Cardiac muscle cell (in vitro differentiated cells and primary cell): ENCODE measurements around the gene NBAS. TPM values are rescaled to one million over a fixed set of nuclear protein-coding genes. Genes with fewer than 3 reads are reported as not detected.

ENCODE experiments used
- DNase-seq, 2 donors: peaks; one replicate each; pipeline versions ENCODE4 v3.0.0 to v3.0.0-alpha.2; 2010 to 2017; ENCODE audit warnings: low read depth in 1 of 2, low spot score in 1 of 2
- H3K27ac ChIP-seq: fragments of 200-600 bp; sonication (generic); 2 replicates; pipeline ENCODE4 v1.5.1; 2016
- H3K27me3 ChIP-seq: fragments of 200-600 bp; sonication (generic); 2 replicates; pipeline ENCODE4 v1.6.0; 2016; ENCODE audit warnings: control low read depth
- H3K36me3 ChIP-seq: fragments of 200-600 bp; sonication (generic); 2 replicates; pipeline ENCODE4 v1.5.1; 2016; ENCODE audit warnings: control low read depth
- H3K4me1 ChIP-seq: fragments of 200-600 bp; sonication (generic); 2 replicates; pipeline ENCODE4 v1.8.1; 2017; ENCODE audit warnings: low read depth, mild to moderate bottlenecking, mixed run types
- H3K4me3 ChIP-seq: fragments of 200-600 bp; sonication (generic); 2 replicates; pipeline ENCODE4 v1.5.1; 2016; ENCODE audit warnings: mild to moderate bottlenecking
- H3K9me3 ChIP-seq: fragments of 200-600 bp; sonication (generic); 2 replicates; pipeline ENCODE4 v1.5.1; 2017; ENCODE audit warnings: low read depth, mild to moderate bottlenecking, control low read depth
- CTCF ChIP-seq: IDR thresholded peaks from 2 replicates; pipeline ENCODE4 v1.5.1; 2012; ENCODE audit warnings: low read depth, mild to moderate bottlenecking, low read length
- polyA plus RNA-seq: library from polyadenylated mRNA; unstranded; fragments of >200 nt; fragmentation: Nextera tagmentation; extraction: Ambion mirVana; gene quantifications from 2 replicates; pipeline ENCODE4 v1.2.1, GENCODE V29; 2016
- total RNA-seq: library from RNA; depleted of rRNA; stranded (reverse); fragments of >200 nt; gene quantifications from 2 replicates; pipeline ENCODE4 v1.2.3, GENCODE V29; 2016

The NBAS gene
- total and polyA plus RNA-seq, 2 experiments from 2014 or later, result 32.4 to 74.8 TPM

GRCh38 chr2:15149063-15149462, 412.1 kb downstream of the NBAS start:
- H3K27ac ChIP-seq, result no peak overlapping the region
- TF ChIP-seq CTCF, result no peak
- no peaks in the 10 kb centered on the region for H3K9me3 ChIP-seq
- no peaks in the 10 kb centered on the region for H3K27me3 ChIP-seq
- H3K4me1 ChIP-seq, result no peaks in the 10 kb centered on the region
- DNase-seq, result no peak
- no peak overlapping the region for H3K4me3 ChIP-seq
- no peaks in the 10 kb centered on the region for H3K36me3 ChIP-seq

- no peak for TF ChIP-seq CTCF
- no peaks in the 10 kb centered on the region for H3K27me3 ChIP-seq
- H3K27ac ChIP-seq, result no peak overlapping the region
- no peak for DNase-seq
- H3K4me3 ChIP-seq, result no peak overlapping the region
- peaks cover 3% of the 10 kb centered on the region for H3K4me1 ChIP-seq
- no peaks in the 10 kb centered on the region for H3K9me3 ChIP-seq
- no peaks in the 10 kb centered on the region for H3K36me3 ChIP-seq
Measured at GRCh38 chr2:15147591-15147990, 413.5 kb downstream of the NBAS start.

GRCh38 chr2:15146960-15147359, 414.2 kb downstream of the NBAS start:
- no peaks in the 10 kb centered on the region for H3K27me3 ChIP-seq
- H3K36me3 ChIP-seq, result no peaks in the 10 kb centered on the region
- TF ChIP-seq CTCF, result no peak
- H3K4me1 ChIP-seq, result peaks cover 8% of the 10 kb centered on the region
- H3K27ac ChIP-seq, result no peak overlapping the region
- no peaks in the 10 kb centered on the region for H3K9me3 ChIP-seq
- no peak for DNase-seq
- H3K4me3 ChIP-seq, result no peak overlapping the region

- Histone ChIP-seq H3K4me3 (no peak overlapping the region), H3K9me3 (no peaks in the 10 kb centered on the region), H3K36me3 (no peaks in the 10 kb centered on the region), H3K27ac (no peak overlapping the region), H3K27me3 (no peaks in the 10 kb centered on the region), H3K4me1 (peaks cover 8% of the 10 kb centered on the region)
- TF ChIP-seq CTCF, result no peak
- no peak for DNase-seq
Measured at GRCh38 chr2:15145919-15146318, 415.2 kb downstream of the NBAS start.

- Histone ChIP-seq H3K27me3 (no peaks in the 10 kb centered on the region), H3K4me3 (no peak overlapping the region), H3K36me3 (no peaks in the 10 kb centered on the region), H3K9me3 (no peaks in the 10 kb centered on the region), H3K27ac (no peak overlapping the region), H3K4me1 (peaks cover 8% of the 10 kb centered on the region)
- DNase-seq, result no peak
- no peak for TF ChIP-seq CTCF
Measured at GRCh38 chr2:15145046-15145817, 415.9 kb downstream of the NBAS start.
